ENCODE measurements around the gene TBC1D21. TPM values are rescaled to one million over a fixed set of nuclear protein-coding genes. Genes with fewer than 3 reads are reported as not detected.
A peak's percentile ranks its signal among the peaks of the same experiment; 100 is the strongest.

TBC1D21 gene
- total RNA-seq, 1 experiment from 2014 or later, result not detected

DNA sequence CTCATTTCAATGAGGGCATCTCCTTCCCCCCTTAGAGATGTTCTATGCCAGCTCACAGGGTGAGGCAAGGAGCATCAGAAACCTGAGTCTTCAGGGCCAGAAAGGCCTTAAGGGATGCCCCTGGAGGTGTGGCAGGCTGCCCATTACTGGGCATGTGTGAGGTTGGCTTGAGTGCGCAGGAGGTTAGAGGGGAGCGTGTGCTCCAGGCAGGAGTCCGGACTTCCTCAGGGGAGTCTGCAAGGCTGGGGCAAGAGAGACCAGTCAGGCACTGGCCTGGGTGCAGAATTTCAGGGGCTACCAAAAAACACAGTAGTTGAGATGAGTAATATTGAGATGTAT, 54.8 kb downstream of the TBC1D21 start:
- Histone ChIP-seq H4K5ac (ENCODE audit: insufficient read length, low read depth, low read length) (no peak overlapping the region), H2AFZ (ENCODE audit: low read length) (no peak overlapping the region), H3K79me2 (ENCODE audit: insufficient read depth, low read length) (no peaks in the 10 kb centered on the region), H3K27me3 (ENCODE audit: insufficient read depth, low read length) (no peaks in the 10 kb centered on the region), H3K56ac (ENCODE audit: insufficient read length, low read depth, low read length) (no peak overlapping the region), H2BK12ac (ENCODE audit: insufficient read length, low read depth, low read length) (no peak overlapping the region), H2BK20ac (ENCODE audit: low read depth, low read length, poor library complexity, severe bottlenecking) (no peak overlapping the region), H4K91ac (ENCODE audit: insufficient read length, low read depth, low read length) (no peak overlapping the region), H3K4ac (ENCODE audit: low read depth, low read length) (no peak overlapping the region), H3K23ac (ENCODE audit: insufficient read length, low read depth, low read length) (no peak overlapping the region), H3K9me3 (ENCODE audit: control insufficient read depth, low read depth, low read length) (no peaks in the 10 kb centered on the region), H3K9ac (ENCODE audit: extremely low read depth, insufficient read length, low read length) (no peak overlapping the region), H3K14ac (ENCODE audit: insufficient read depth, low read length) (no peak overlapping the region), H3K23me2 (ENCODE audit: insufficient read length, low read depth, low read length, poor library complexity, severe bottlenecking) (peaks cover 13% of the 10 kb centered on the region), H3K27ac (ENCODE audit: insufficient read length, low read depth, low read length) (no peak overlapping the region), H4K8ac (replicated peaks; ENCODE audit: insufficient read length, low read depth, low read length) (no peak overlapping the region), H3K4me1 (ENCODE audit: insufficient read depth, low read length) (peaks cover 12% of the 10 kb centered on the region; the same call in 1 of the 2 replicates), H2AK5ac (ENCODE audit: insufficient read length, low read length) (no peak overlapping the region), H2BK120ac (ENCODE audit: low read depth, low read length, poor library complexity, severe bottlenecking) (no peak overlapping the region), H3T11ph (ENCODE audit: low read length) (no peak overlapping the region), H2BK15ac (ENCODE audit: low read depth, low read length) (no peak overlapping the region), H3K79me1 (ENCODE audit: insufficient read depth, low read depth, low read length, poor library complexity, severe bottlenecking) (no peaks in the 10 kb centered on the region), H3K18ac (ENCODE audit: insufficient read length, low read depth, low read length) (no peak overlapping the region), H2BK5ac (ENCODE audit: insufficient read length, low read length) (no peak overlapping the region), H4K20me1 (ENCODE audit: control insufficient read depth, insufficient read depth, insufficient read length) (no peaks in the 10 kb centered on the region), H3K4me2 (ENCODE audit: insufficient read depth, insufficient read length, low read length) (peak overlapping the region; percentile 39)
- WGBS (ENCODE audit: extremely low coverage, insufficient read length, low lambda C conversion rate), result no CpG with 5 or more reads among the region's 3 CpGs
- Mint-ChIP-seq H3K36me3 (ENCODE audit: insufficient read depth in 1 of 3, low read depth in 3 of 3) (no peaks in the 10 kb centered on the region), H3K9me3 (no peaks in the 10 kb centered on the region), H3K4me1 (peaks cover 40% of the 10 kb centered on the region in 2 experiments), H3K27me3 (ENCODE audit: low read depth) (peaks cover 14% of the 10 kb centered on the region), H3K4me3 (peak overlapping the region; percentile 60 to 83), H3K27ac (peak overlapping the region in 1 of 3 experiments; percentile 17; a peak in 2 of 7 replicates)
- TF ChIP-seq, protein P1, sequence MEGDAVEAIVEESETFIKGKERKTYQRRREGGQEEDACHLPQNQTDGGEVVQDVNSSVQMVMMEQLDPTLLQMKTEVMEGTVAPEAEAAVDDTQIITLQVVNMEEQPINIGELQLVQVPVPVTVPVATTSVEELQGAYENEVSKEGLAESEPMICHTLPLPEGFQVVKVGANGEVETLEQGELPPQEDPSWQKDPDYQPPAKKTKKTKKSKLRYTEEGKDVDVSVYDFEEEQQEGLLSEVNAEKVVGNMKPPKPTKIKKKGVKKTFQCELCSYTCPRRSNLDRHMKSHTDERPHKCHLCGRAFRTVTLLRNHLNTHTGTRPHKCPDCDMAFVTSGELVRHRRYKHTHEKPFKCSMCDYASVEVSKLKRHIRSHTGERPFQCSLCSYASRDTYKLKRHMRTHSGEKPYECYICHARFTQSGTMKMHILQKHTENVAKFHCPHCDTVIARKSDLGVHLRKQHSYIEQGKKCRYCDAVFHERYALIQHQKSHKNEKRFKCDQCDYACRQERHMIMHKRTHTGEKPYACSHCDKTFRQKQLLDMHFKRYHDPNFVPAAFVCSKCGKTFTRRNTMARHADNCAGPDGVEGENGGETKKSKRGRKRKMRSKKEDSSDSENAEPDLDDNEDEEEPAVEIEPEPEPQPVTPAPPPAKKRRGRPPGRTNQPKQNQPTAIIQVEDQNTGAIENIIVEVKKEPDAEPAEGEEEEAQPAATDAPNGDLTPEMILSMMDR (conservative IDR thresholded peaks at IDR 0.05), result no peak
- DNase-seq, result no peak

Measured in H9 (cell line).